Liver (tissue), 9 donors: ENCODE measurements around the gene MICAL3. TPM values are rescaled to one million over a fixed set of nuclear protein-coding genes. Genes with fewer than 3 reads are reported as not detected.

ENCODE experiments used
- DNase-seq: peaks from one replicate; pipeline ENCODE4 v3.0.0-alpha.2; 2017; ENCODE audit warnings: low spot score
- H3K27ac ChIP-seq, 2 donors: one replicate each; pipeline ENCODE4 v1.7.0; 2013; ENCODE audit warnings: inconsistent platforms in 2 of 2, low read length in 2 of 2, control low read depth in 1 of 2, low read depth in 1 of 2, mild to moderate bottlenecking in 1 of 2
- H3K27me3 ChIP-seq, 4 donors: one replicate each; pipeline versions ENCODE4 v1.6.1 to v1.7.0; 2013; ENCODE audit warnings: low read length in 3 of 4, inconsistent platforms in 1 of 4, mild to moderate bottlenecking in 1 of 4, moderate library complexity in 1 of 4; ENCODE audit not compliant: control insufficient read depth in 4 of 4, insufficient read depth in 4 of 4
- H3K36me3 ChIP-seq, 4 donors: one replicate each; pipeline versions ENCODE4 v1.6.1 to v1.7.0; 2013; ENCODE audit warnings: low read length in 3 of 4, mild to moderate bottlenecking in 3 of 4, low read depth in 1 of 4, moderate library complexity in 1 of 4; ENCODE audit not compliant: control insufficient read depth in 4 of 4, insufficient read depth in 3 of 4
- H3K4me1 ChIP-seq, 4 donors: one replicate each; pipeline versions ENCODE4 v1.6.1 to v1.7.0; 2013; ENCODE audit warnings: low read length in 3 of 4, mild to moderate bottlenecking in 3 of 4, moderate library complexity in 1 of 4; ENCODE audit not compliant: control insufficient read depth in 4 of 4, insufficient read depth in 4 of 4
- H3K4me3 ChIP-seq, 3 donors: one replicate each; pipeline versions ENCODE4 v1.6.1 to v1.7.0; 2013; ENCODE audit warnings: low read length in 3 of 3, control low read depth in 1 of 3, low read depth in 1 of 3, mild to moderate bottlenecking in 1 of 3
- H3K9ac ChIP-seq, 2 donors: one replicate each; pipeline ENCODE4 v1.7.0; 2013; ENCODE audit warnings: low read length in 2 of 2, mild to moderate bottlenecking in 2 of 2, moderate library complexity in 2 of 2, control low read depth in 1 of 2, low read depth in 1 of 2
- H3K9me3 ChIP-seq, 4 donors: one replicate each; pipeline versions ENCODE4 v1.6.1 to v1.7.0; 2013; ENCODE audit warnings: low read length in 3 of 4; ENCODE audit not compliant: control insufficient read depth in 4 of 4
- EGR1 ChIP-seq, 2 donors: IDR thresholded peaks; 2 replicates each; pipeline ENCODE4 v1.6.1; 2016 to 2018; ENCODE audit warnings: antibody characterized with exemption in 2 of 2, low read depth in 2 of 2
- FOXA1 ChIP-seq: IDR thresholded peaks from 2 replicates; pipeline ENCODE4 v1.6.1; 2016; ENCODE audit warnings: antibody characterized with exemption
- FOXA2 ChIP-seq: IDR thresholded peaks from 2 replicates; pipeline ENCODE4 v1.6.1; 2016; ENCODE audit warnings: antibody characterized with exemption
- GABPA ChIP-seq, 2 donors: IDR thresholded peaks in 1 of 2; conservative IDR thresholded peaks in 1 of 2; 2 replicates each; pipeline ENCODE4 v1.6.1; 2016; ENCODE audit warnings: antibody characterized with exemption in 2 of 2, mild to moderate bottlenecking in 1 of 2, moderate library complexity in 1 of 2
- HNF4A ChIP-seq, 2 donors: conservative IDR thresholded peaks; 2 replicates each; pipeline ENCODE4 v1.6.1; 2016; ENCODE audit warnings: antibody characterized with exemption in 2 of 2, mild to moderate bottlenecking in 2 of 2
- JUND ChIP-seq, 2 donors: IDR thresholded peaks; 2 replicates each; pipeline ENCODE4 v1.6.1; 2016; ENCODE audit warnings: antibody characterized with exemption in 2 of 2
- NR2F2 ChIP-seq: IDR thresholded peaks from 2 replicates; pipeline ENCODE4 v1.6.1; 2016; ENCODE audit warnings: antibody characterized with exemption
- RAD21 ChIP-seq, 2 donors: IDR thresholded peaks; 2 replicates each; pipeline ENCODE4 v1.6.1; 2016; ENCODE audit warnings: antibody characterized with exemption in 2 of 2, mild to moderate bottlenecking in 2 of 2
- RXRA ChIP-seq, 2 donors: IDR thresholded peaks; 2 replicates each; pipeline ENCODE4 v1.6.1; 2017 to 2018; ENCODE audit warnings: antibody characterized with exemption in 2 of 2, mild to moderate bottlenecking in 1 of 2
- SP1 ChIP-seq: IDR thresholded peaks from 2 replicates; pipeline ENCODE4 v1.6.1; 2018; ENCODE audit warnings: antibody characterized with exemption, mild to moderate bottlenecking
- TAF1 ChIP-seq: conservative IDR thresholded peaks from 2 replicates; pipeline ENCODE4 v1.6.1; 2016; ENCODE audit warnings: antibody characterized with exemption, mild to moderate bottlenecking
- WGBS: extraction: QIAGEN DNeasy Blood & Tissue Kit; methylation state at CpG from one replicate; pipeline ENCODE4 v1.1.7; 2013; 5-methylcytosine and 5-hydroxymethylcytosine counted together
- polyA plus RNA-seq, 2 donors: library from polyadenylated mRNA; stranded (reverse) in 1 of 2; unstranded in 1 of 2; fragments of 200-250 nt in 1 of 2; fragments of >200 nt in 1 of 2; fragmentation: Nextera tagmentation in 1 of 2; extraction: Ambion mirVana in 1 of 2; gene quantifications; one replicate each; pipeline versions ENCODE4 v1.2.1 to v1.2.3, GENCODE V29; 2013 to 2015
- total RNA-seq, 2 donors: library from RNA; depleted of rRNA; stranded (reverse); fragments of >200 nt; gene quantifications; one replicate each; pipeline ENCODE4 v1.2.3, GENCODE V29; 2014
- TF ChIP-seq, protein P1 (sequence below): IDR thresholded peaks from 2 replicates; pipeline ENCODE4 v1.6.1; 2016; ENCODE audit warnings: antibody characterized with exemption
- TF ChIP-seq, protein P2 (sequence below): IDR thresholded peaks from 2 replicates; pipeline ENCODE4 v1.6.1; 2016; ENCODE audit warnings: antibody characterized with exemption
- TF ChIP-seq, protein P3 (sequence below): IDR thresholded peaks from 2 replicates; pipeline ENCODE4 v1.6.1; 2016; ENCODE audit warnings: antibody characterized with exemption, mild to moderate bottlenecking
- TF ChIP-seq, protein P4 (sequence below): fragments of 150-350 bp; IDR thresholded peaks from 2 replicates; pipeline ENCODE4 v1.5.1; 2017; ENCODE audit warnings: improper control_type of control experiment, low read depth, low read length; ENCODE audit not compliant: missing input control
- donor health status: healthy.
- donor health status: healthy.
- donor health status: healthy.
- donor health status: healthy.
- donor health status: healthy.

MICAL3 gene
- total and polyA plus RNA-seq, 4 donors = 6.4 to 38.4 (median 23.4) TPM

DNA sequence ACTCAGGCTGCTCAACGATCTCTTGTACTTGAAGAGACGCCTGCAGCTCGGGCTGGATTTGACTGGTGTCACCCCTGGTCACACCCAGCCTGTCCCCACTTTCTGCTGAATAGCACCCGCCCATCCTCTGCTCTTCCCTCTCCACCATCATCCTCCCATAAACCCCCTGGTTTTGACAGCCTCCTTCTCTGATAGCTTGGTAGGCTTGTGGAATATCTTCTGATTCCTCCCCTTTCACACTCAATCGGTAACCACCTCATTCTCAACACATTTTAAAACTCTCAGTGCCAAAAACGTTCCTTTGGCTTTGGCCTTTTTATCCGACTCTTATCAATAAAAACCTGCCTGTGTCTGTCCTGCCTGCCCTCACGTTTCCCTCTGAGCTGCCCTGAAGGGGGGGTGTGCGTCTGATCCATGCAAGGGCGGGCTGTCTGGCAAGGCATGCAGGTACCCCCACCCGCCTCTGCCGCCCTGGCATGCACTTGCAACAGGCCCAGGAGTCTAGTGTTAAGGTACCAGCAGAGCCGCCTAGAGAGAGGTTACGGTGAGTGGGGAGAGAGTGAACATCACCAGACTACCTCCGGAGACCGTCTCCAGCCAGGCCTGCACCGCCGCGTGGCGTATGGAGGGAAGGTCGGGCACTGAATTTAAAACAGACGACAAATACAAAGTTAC is 198.3 kb downstream of the MICAL3 start:
- no peaks in the 10 kb centered on the region for H3K9me3 ChIP-seq
- 93% methylated on average over 22 of the region's 22 CpGs for WGBS
- H3K4me1 ChIP-seq = peaks cover 0 to 7% (median 4%) of the 10 kb centered on the region in 4 donors
- no peak for DNase-seq
- no peak overlapping the region for H3K27ac ChIP-seq
- no peaks in the 10 kb centered on the region for H3K27me3 ChIP-seq
- no peak overlapping the region for H3K4me3 ChIP-seq
- no peak overlapping the region for H3K9ac ChIP-seq
- peaks cover 9 to 46% (median 25%) of the 10 kb centered on the region in 4 donors for H3K36me3 ChIP-seq
- no peak for TF ChIP-seq GABPA (IDR thresholded peaks at IDR 0.05 in 1 of 2, conservative IDR thresholded peaks at IDR 0.05 in 1 of 2)
- no peak for TF ChIP-seq EGR1 (IDR thresholded peaks at IDR 0.05; ENCODE audit: low read depth in 2 of 2)
- TF ChIP-seq, protein P1, sequence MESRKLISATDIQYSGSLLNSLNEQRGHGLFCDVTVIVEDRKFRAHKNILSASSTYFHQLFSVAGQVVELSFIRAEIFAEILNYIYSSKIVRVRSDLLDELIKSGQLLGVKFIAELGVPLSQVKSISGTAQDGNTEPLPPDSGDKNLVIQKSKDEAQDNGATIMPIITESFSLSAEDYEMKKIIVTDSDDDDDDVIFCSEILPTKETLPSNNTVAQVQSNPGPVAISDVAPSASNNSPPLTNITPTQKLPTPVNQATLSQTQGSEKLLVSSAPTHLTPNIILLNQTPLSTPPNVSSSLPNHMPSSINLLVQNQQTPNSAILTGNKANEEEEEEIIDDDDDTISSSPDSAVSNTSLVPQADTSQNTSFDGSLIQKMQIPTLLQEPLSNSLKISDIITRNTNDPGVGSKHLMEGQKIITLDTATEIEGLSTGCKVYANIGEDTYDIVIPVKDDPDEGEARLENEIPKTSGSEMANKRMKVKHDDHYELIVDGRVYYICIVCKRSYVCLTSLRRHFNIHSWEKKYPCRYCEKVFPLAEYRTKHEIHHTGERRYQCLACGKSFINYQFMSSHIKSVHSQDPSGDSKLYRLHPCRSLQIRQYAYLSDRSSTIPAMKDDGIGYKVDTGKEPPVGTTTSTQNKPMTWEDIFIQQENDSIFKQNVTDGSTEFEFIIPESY = no peak
- no peak for TF ChIP-seq JUND (IDR thresholded peaks at IDR 0.05)
- TF ChIP-seq, protein P2, sequence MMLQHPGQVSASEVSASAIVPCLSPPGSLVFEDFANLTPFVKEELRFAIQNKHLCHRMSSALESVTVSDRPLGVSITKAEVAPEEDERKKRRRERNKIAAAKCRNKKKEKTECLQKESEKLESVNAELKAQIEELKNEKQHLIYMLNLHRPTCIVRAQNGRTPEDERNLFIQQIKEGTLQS = no peak
- TF ChIP-seq, protein P3, sequence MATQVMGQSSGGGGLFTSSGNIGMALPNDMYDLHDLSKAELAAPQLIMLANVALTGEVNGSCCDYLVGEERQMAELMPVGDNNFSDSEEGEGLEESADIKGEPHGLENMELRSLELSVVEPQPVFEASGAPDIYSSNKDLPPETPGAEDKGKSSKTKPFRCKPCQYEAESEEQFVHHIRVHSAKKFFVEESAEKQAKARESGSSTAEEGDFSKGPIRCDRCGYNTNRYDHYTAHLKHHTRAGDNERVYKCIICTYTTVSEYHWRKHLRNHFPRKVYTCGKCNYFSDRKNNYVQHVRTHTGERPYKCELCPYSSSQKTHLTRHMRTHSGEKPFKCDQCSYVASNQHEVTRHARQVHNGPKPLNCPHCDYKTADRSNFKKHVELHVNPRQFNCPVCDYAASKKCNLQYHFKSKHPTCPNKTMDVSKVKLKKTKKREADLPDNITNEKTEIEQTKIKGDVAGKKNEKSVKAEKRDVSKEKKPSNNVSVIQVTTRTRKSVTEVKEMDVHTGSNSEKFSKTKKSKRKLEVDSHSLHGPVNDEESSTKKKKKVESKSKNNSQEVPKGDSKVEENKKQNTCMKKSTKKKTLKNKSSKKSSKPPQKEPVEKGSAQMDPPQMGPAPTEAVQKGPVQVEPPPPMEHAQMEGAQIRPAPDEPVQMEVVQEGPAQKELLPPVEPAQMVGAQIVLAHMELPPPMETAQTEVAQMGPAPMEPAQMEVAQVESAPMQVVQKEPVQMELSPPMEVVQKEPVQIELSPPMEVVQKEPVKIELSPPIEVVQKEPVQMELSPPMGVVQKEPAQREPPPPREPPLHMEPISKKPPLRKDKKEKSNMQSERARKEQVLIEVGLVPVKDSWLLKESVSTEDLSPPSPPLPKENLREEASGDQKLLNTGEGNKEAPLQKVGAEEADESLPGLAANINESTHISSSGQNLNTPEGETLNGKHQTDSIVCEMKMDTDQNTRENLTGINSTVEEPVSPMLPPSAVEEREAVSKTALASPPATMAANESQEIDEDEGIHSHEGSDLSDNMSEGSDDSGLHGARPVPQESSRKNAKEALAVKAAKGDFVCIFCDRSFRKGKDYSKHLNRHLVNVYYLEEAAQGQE = no peak
- TF ChIP-seq TAF1 = no peak
- no peak for TF ChIP-seq FOXA1
- TF ChIP-seq HNF4A (conservative IDR thresholded peaks at IDR 0.05) = no peak
- TF ChIP-seq NR2F2 = no peak
- TF ChIP-seq FOXA2 = no peak
- TF ChIP-seq, protein P4, sequence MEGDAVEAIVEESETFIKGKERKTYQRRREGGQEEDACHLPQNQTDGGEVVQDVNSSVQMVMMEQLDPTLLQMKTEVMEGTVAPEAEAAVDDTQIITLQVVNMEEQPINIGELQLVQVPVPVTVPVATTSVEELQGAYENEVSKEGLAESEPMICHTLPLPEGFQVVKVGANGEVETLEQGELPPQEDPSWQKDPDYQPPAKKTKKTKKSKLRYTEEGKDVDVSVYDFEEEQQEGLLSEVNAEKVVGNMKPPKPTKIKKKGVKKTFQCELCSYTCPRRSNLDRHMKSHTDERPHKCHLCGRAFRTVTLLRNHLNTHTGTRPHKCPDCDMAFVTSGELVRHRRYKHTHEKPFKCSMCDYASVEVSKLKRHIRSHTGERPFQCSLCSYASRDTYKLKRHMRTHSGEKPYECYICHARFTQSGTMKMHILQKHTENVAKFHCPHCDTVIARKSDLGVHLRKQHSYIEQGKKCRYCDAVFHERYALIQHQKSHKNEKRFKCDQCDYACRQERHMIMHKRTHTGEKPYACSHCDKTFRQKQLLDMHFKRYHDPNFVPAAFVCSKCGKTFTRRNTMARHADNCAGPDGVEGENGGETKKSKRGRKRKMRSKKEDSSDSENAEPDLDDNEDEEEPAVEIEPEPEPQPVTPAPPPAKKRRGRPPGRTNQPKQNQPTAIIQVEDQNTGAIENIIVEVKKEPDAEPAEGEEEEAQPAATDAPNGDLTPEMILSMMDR = no peak
- no peak for TF ChIP-seq RAD21 (IDR thresholded peaks at IDR 0.05)
- no peak for TF ChIP-seq SP1
- TF ChIP-seq RXRA (IDR thresholded peaks at IDR 0.05) = no peak

DNA sequence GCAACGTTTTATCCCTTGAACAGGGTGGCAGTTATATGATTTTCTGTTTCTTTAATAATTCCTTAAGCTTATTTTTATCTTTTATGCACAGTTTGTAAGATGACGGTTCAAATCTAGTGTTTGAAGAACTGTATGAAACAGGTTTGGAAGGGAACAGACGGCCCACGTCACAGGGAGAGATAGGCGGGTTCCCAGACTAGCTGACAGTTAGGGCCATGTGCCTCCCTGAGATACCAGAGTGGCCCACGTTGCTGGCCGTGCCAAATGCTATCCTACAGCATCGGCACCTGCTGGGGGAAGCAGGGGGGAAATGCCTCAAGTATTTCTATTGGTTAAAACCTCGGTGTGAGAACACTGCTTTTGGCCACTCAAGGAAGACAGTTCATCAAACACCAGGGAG is 199.9 kb downstream of the MICAL3 start:
- TF ChIP-seq EGR1 (IDR thresholded peaks at IDR 0.05; ENCODE audit: low read depth in 2 of 2) = no peak
- TF ChIP-seq FOXA2 = no peak
- no peak for TF ChIP-seq RXRA (IDR thresholded peaks at IDR 0.05)
- no peak for TF ChIP-seq RAD21 (IDR thresholded peaks at IDR 0.05)
- TF ChIP-seq NR2F2 = no peak
- TF ChIP-seq, protein P1 = no peak
- TF ChIP-seq, protein P3 = no peak
- TF ChIP-seq SP1 = no peak
- no peak for TF ChIP-seq HNF4A (conservative IDR thresholded peaks at IDR 0.05)
- no peak for TF ChIP-seq GABPA (IDR thresholded peaks at IDR 0.05 in 1 of 2, conservative IDR thresholded peaks at IDR 0.05 in 1 of 2)
- TF ChIP-seq, protein P2 = no peak
- no peak overlapping the region for H3K27ac ChIP-seq
- no peaks in the 10 kb centered on the region for H3K4me1 ChIP-seq
- no peaks in the 10 kb centered on the region for H3K27me3 ChIP-seq
- no peak overlapping the region for H3K4me3 ChIP-seq
- H3K9ac ChIP-seq = no peak overlapping the region
- no peaks in the 10 kb centered on the region for H3K9me3 ChIP-seq
- peaks cover 9 to 48% (median 27%) of the 10 kb centered on the region in 4 donors for H3K36me3 ChIP-seq
- peak; percentile 56 for DNase-seq
- WGBS = 91% methylated on average over 9 of the region's 9 CpGs
